A673 (cell line): Measurements from ENCODE around the gene PALM2AKAP2.

Source experiments
- EZH2 ChIP-seq: fragments of 200-600 bp; sonication (generic); IDR thresholded peaks from 2 replicates; pipeline ENCODE4 v1.6.1; 2017; ENCODE audit warnings: borderline replicate concordance, low read depth, mild to moderate bottlenecking, mixed read lengths, antibody characterized with exemption, low read length; ENCODE audit not compliant: poor library complexity, severe bottlenecking
- TF ChIP-seq, protein P1 (sequence below): fragments of 300-800, 200-600 bp; sonication (generic); conservative IDR thresholded peaks from 2 replicates; pipeline ENCODE4 v1.5.1; 2017; ENCODE audit warnings: low read depth, mild to moderate bottlenecking, antibody characterized with exemption, low read length, moderate library complexity, mixed read lengths

DNA sequence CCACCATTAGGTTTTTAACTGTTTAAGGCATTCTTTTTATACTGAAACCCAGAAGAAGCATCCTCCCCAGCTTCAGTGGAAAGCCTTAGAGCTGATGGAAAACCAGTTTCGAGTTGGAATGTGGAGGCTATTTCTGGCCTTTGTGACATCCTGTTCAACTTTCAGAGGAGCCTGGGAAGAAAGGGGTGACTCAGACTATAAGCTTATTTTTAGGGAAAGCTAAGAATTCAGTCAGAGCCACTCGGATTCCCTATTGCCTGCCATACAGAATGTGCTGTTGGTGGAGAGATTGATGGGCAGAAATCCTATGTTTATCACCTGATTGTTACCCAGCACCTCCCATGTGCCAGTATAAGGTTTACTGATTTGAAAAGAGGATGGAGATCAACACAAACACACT lies 19.8 kb downstream of the PALM2AKAP2 start:
- TF ChIP-seq, protein P1, sequence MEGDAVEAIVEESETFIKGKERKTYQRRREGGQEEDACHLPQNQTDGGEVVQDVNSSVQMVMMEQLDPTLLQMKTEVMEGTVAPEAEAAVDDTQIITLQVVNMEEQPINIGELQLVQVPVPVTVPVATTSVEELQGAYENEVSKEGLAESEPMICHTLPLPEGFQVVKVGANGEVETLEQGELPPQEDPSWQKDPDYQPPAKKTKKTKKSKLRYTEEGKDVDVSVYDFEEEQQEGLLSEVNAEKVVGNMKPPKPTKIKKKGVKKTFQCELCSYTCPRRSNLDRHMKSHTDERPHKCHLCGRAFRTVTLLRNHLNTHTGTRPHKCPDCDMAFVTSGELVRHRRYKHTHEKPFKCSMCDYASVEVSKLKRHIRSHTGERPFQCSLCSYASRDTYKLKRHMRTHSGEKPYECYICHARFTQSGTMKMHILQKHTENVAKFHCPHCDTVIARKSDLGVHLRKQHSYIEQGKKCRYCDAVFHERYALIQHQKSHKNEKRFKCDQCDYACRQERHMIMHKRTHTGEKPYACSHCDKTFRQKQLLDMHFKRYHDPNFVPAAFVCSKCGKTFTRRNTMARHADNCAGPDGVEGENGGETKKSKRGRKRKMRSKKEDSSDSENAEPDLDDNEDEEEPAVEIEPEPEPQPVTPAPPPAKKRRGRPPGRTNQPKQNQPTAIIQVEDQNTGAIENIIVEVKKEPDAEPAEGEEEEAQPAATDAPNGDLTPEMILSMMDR = no peak
- no peak for TF ChIP-seq EZH2
